SKM-1 treated with dmso at 0.1 percent for 144 hours (cell line): ENCODE data around the gene PSMA5.
"Not testable (repeated sequence)": the region's sequence is repeated elsewhere in the genome, so short reads cannot be mapped to it uniquely, and the experiment has no call there.

Source experiments
- DNase-seq: peaks from one replicate; lab custom pipeline; 2025; ENCODE audit not compliant: unreplicated experiment; lab: John Stamatoyannopoulos, UW

The PSMA5 gene

DNA sequence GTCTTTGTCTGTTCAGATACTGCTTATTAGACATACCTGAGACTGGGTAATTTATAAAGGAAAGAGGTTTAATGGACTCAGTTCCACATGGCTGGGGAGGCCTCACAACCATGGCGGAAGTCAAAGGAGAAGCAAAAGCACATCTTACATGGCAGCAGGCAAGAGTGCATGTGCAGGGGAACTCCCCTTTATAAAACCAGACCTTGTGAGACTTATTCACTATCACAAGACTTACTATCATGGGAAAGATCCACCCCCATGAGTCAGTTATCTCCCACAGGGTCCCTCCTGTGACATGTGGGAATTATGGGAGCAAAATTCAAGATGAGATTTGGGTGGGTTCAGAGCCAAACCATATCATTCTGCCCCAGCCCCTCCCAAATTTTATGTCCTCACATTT lies 7.1 kb upstream of the PSMA5 start:
- DNase-seq: no peak

DNA sequence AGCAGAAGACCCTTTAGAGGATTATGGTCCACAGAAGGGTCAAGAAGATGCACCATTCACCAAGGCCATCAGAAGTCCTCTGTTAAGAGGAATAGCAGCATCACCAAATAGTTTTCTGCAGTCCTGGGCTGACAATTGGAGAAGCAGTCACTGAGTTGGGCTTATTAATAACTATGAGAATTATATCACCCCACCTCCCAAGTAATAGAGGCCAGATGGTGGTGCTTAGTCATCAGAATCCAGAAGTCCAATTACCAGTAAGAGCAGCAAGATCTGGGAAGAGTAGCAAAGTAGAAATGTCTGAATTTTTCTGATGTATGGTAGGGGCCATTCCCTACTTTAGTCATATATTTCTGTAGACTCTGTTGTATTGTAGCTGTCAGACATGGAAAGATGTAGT lies 6.1 kb upstream of the PSMA5 start:
- DNase-seq: no peak

DNA sequence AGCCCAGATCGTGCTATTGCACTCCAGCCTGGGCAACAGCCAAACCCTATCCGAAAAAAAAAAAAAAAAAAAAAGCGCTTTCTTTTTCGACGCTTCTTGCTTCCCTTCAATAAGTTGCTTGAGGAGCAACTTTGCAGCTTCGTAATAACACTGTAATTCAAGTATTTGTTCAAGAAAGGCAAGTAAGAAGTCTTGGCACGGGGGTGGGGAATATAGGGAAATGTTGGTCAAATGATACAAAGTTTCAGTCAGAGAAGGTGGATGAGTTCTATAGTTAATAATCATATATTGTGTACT lies 871 bp upstream of the PSMA5 start:
- no peak for DNase-seq

DNA sequence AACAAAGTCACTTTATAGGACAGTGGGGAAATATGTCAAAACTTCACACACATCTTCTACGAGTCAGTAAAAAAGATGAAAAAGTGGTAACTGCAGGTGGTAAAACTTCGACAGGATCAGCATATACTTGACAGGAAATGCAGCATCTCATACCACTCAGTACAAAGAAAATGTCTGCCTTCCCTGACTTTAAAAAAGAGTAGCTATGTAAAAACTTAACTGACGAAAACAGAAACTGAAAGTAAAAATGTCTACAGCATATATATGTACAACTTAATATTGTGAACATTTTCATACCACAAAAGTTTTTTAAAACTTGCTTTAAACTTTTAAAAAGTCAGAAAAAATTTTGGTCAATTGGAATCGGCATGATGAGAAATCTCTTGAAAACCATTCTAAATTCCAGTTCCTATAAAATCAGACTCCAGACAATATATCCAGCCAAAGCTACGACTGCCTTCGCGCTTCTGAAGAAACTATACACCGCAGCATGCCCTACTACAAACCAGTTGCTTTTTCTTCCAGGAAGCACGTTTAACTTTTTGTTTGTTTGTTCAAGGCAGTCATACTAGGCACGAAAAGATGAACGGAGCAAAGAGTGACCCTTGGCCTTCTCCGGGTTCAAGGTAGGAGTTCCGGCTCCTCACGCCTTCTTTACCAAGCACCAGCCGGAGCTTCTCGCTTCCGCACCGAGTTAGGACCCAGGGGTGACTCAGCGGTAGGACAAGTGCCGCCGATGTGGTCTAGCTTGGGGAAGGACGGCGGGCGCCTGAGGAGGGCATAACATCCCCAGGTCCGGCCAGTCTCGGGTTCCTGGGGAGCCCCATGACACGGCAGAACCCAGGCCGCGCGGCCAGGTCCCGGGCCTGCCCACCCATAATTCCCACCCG lies 612 bp downstream of the PSMA5 start:
- peak; percentile 42 for DNase-seq

GRCh38 chr1:109423498-109423897 lies 2.8 kb downstream of the PSMA5 start:
- no peak for DNase-seq

DNA sequence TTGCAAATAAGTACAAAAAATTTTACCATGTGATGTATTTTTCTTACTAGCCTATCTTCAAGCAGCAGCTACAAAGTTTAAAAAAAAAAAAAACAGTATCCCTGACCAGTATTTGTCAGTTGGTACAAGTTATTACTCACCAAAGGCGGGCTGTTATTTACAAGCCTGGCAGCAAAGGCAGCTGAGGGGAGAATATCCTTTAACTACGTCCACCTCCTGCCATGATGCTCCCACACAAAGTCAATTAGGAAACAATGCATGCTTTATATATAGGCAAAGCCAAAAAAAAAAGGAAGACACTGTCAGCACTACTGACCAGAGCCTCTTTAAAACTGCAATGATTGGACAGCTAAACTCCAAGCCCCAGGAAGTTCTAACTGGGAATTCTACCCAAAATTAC lies 13.7 kb downstream of the PSMA5 start:
- DNase-seq: no peak

DNA sequence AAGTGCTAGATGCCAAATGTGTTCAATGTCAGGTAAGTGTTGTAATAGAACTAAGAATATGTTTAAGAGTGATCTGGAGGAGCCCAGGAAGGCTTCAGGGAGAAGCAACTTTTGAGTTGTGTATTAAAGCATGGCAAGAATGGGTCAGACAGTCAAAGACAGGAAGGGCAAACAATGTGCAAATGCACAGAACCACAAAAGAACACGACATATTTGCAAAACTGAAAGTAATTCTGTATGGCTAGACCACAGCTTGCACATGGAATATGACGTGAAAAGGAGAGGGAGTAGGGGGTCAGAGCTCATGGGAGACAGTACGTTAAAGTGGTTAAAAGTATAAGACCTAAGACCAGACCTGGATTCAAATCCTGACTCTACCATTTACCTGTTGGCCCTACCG lies 21.4 kb downstream of the PSMA5 start:
- DNase-seq: no peak

DNA sequence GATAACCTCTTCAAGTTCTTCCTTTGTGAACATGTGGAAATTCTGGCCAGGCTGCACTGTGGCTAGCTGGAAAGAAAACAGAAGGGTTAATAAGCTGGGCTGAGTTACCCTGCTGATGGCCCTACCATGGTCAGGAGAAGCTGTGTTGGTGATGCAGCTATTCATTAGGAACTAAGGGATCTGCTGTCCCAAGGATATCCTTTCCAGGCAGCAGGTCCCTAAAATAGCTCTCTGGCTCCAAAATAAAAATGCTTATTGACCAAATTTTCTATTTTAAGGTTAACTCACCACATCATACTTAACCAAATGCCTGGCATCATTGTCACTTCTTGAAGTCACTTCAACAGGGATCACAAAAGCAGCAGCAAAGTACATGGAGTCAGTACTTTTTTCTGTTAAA lies 24.2 kb downstream of the PSMA5 start:
- no peak for DNase-seq

DNA sequence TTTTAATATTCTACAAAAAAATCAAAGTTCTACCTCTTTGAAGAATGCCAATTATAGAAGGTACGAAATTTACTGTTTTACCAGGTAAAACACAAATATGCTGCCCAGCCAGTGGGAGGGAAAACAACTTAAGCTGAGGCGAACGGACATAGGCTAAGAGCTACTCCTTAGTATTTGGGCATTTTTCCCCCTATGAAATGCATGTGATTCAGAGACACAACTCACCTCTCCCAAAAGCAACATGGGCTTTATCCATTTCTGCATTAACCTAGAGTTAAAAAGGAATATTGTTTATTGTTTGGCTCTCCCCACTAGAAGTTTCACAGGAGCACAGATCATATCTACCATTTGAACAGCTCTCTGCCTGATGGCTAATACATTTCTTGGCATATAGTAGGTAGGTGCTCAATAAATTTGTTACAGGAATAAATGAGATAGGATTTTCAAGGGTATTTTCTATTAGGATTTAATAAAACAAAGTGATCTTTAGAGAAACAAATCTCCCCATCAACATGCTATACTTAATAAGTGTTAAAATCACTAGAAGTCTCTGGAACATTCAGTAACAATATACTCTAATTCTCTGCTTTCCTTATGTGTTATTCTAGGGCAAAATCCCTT lies 26.1 kb downstream of the PSMA5 start:
- DNase-seq: no peak

GRCh38 chr1:109399326-109399957 lies 26.8 kb downstream of the PSMA5 start:
- DNase-seq: peak; percentile 43

- DNase-seq: no peak
Measured at GRCh38 chr1:109398343-109399225, 27.7 kb downstream of the PSMA5 start.

DNA sequence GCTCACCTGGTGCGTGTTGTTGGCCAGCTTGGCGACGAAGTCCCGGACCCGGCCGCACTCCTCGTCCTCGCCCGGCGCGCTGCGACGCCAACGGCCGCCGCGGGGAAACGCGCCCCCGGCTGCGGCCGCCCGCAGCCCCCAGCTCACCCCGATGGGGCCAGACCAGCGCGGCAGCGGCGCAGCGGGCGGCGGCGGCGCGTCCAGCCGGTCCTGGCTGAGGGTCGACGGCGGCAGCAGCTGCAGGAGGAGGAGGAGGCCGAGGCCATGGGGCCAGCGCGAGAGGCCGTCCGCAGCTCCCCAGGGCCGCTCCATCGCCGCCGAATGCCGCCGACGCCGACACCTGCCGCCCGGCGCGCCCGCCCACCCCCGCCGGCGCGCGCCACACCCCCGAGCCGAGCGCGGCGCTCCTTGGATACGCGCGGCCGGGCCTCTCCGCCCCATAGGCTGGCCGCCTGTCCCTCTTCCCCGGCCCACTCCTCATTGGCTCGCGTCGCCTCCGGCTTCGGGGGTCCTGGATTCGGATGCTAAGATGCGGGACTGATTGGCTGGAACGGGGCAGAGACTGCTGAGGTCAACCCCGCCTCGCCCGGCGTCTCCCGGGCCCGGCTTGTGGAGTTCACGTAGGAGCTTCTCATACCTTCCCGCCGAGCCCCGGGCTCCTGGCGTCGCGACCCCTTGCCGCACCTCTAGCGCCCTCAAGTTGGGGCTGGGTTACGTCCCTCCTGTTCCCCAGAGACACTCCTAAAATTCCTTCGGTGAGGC lies 28.5 kb downstream of the PSMA5 start, which contains the start of gene SORT1:
TSS of gene SORT1 (minus strand) at position 338 of the 762 bp plus-strand sequence. CDS start at position 312, 26 bp downstream.
- DNase-seq: no peak

- no peak for DNase-seq
Measured at GRCh38 chr1:109396871-109397580, 29.2 kb downstream of the PSMA5 start.

- no peak for DNase-seq
Measured at GRCh38 chr1:109396513-109396839, 29.8 kb downstream of the PSMA5 start.

- DNase-seq: peak; percentile 85
Measured at GRCh38 chr1:109395602-109396512, 30.4 kb downstream of the PSMA5 start.

DNA sequence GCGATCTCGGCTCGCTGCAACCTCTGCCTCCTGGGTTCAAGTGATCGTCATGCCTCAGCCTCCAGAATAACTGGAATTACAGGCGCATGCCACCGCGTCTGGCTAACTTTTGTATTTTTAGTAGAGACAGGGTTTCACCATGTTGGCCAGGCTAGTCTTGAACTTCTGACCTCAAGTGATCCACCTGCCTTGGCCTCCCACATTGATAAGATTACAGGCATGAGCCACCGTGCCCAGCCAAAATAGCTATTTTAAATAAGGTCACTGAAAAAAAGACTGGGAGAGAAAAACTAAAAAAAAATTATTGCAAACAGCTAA lies 31.0 kb downstream of the PSMA5 start:
- not testable (repeated sequence) for DNase-seq

DNA sequence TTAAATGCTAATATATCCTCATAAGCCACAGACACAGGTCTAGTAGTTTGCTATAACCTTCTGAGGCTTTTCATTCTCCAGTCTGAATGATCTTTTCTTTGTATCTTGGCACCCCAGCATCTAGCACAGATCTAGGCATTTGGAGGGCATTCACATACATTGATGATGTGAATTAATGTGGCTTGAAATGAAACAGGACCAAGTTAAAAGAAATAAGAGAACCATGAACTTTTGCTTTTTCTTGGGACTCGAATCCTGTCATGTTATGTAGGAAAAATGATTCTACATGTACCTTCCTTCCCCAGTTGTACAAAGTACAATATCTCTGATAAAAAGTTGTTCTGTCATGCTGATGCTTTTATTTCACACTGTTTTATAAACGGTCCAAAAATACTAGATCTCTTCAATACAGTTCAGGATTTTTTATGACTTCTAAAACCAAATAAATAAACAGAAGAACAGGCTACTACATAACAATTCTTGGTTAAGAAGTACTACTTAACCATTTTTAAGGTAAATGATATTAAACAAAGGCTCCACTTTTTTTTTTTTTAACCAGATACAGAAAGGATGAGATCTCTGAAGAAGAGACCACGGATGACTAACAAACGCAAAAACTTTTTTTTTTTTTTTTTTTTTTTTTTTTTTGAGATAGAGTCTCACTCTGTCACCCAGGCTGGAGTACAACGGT lies 31.5 kb downstream of the PSMA5 start:
- no peak for DNase-seq

DNA sequence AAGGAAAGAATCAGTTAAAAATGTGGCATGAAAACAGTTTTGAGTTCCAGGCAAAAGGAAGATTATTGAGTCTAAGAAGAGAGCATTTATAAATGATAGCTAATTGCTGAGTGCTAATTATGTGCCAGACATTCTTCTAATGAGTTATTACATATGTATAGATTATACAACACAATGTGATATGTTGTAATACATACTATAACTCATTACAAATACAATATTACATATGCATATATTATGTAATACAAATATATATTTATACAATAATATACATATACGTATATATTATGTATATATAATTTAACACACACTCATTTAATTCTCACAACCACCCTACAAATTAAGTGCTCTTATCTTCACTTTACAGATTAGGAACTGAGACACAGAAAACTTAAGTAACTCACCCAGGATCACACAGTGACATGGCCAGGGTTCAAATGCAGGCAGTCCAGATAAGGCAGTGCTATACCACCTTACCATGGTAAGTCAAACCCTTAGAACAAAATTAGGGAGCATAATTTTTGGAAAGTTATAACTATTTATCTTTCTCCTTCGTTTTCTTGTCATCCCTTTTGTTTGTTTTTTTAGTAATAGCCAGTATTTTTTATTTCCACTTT lies 32.5 kb downstream of the PSMA5 start:
- no peak for DNase-seq
